HEK293T (cell line): ENCODE data around the gene TNXB.
"Not testable (repeated sequence)": the region's sequence is repeated elsewhere in the genome, so short reads cannot be mapped to it uniquely, and the experiment has no call there.

Source experiments
- HDGF ChIP-seq: fragments of 450-650 bp; IDR thresholded peaks from 2 replicates; pipeline ENCODE4 v1.6.1; 2017; ENCODE audit warnings: antibody characterized with exemption, borderline replicate concordance
- NFRKB ChIP-seq: fragments of 450-650 bp; IDR thresholded peaks from 2 replicates; pipeline ENCODE4 v1.6.1; 2016; ENCODE audit warnings: mild to moderate bottlenecking, moderate library complexity
- SP1 ChIP-seq: fragments of 450-650 bp; IDR thresholded peaks from 2 replicates; pipeline ENCODE4 v1.6.1; 2017
- TARDBP ChIP-seq: fragments of 450-650 bp; IDR thresholded peaks from 2 replicates; pipeline ENCODE4 v1.6.1; 2016

- TF ChIP-seq TARDBP, HDGF, NFRKB, SP1: not testable (repeated sequence)
Measured at GRCh38 chr6:32044916-32045315, 64.2 kb downstream of the TNXB start.
